BE2C (cell line): ENCODE data around the gene EPHA6.

Experiments
- DNase-seq: peaks from one replicate; pipeline ENCODE4 v3.0.0-alpha.2; 2020
- H3K27me3 ChIP-seq: fragments of 250-450 bp; sonication (Bioruptor Pico); 2 replicates; pipeline ENCODE4 v1.5.1; 2020; ENCODE audit warnings: mild to moderate bottlenecking
- H3K36me3 ChIP-seq: fragments of 250-450 bp; sonication (Bioruptor Pico); 2 replicates; pipeline ENCODE4 v1.5.1; 2020; ENCODE audit warnings: mild to moderate bottlenecking
- H3K4me1 ChIP-seq: fragments of 250-450 bp; sonication (Bioruptor Pico); 2 replicates; pipeline ENCODE4 v1.5.1; 2020
- H3K4me3 ChIP-seq: 2 replicates; pipeline ENCODE4 v1.5.1; 2011; ENCODE audit warnings: low read depth, low read length
- H3K9me3 ChIP-seq: fragments of 250-450 bp; sonication (Bioruptor Pico); 2 replicates; pipeline ENCODE4 v1.5.1; 2020
- CTCF ChIP-seq: IDR thresholded peaks from 2 replicates; pipeline ENCODE4 v1.5.1; 2012; ENCODE audit warnings: mild to moderate bottlenecking, low read depth, low read length

The EPHA6 gene

GRCh38 chr3:97692389-97692788 is 878.0 kb downstream of the EPHA6 start:
- Histone ChIP-seq H3K9me3 (no peaks in the 10 kb centered on the region), H3K4me3 (no peak overlapping the region), H3K4me1 (0 out of 2 replicates have a peak, but pooled peaks cover 8% of the 10 kb centered on the region), H3K36me3 (no peaks in the 10 kb centered on the region), H3K27me3 (no peaks in the 10 kb centered on the region)
- no peak for TF ChIP-seq CTCF
- DNase-seq = no peak

- no peaks in the 10 kb centered on the region for H3K27me3 ChIP-seq
- H3K9me3 ChIP-seq = no peaks in the 10 kb centered on the region
- DNase-seq = no peak
- 0 out of 2 replicates have a peak, but pooled peaks cover 8% of the 10 kb centered on the region for H3K4me1 ChIP-seq
- no peak overlapping the region for H3K4me3 ChIP-seq
- H3K36me3 ChIP-seq = no peaks in the 10 kb centered on the region
- TF ChIP-seq CTCF = no peak
Measured at GRCh38 chr3:97692831-97693230, 878.4 kb downstream of the EPHA6 start.

GRCh38 chr3:97694876-97695275 is 880.5 kb downstream of the EPHA6 start:
- Histone ChIP-seq H3K4me1 (0 out of 2 replicates have a peak, but pooled peaks cover 8% of the 10 kb centered on the region), H3K27me3 (no peaks in the 10 kb centered on the region), H3K4me3 (no peak overlapping the region), H3K36me3 (no peaks in the 10 kb centered on the region), H3K9me3 (no peaks in the 10 kb centered on the region)
- TF ChIP-seq CTCF = no peak
- no peak for DNase-seq

GRCh38 chr3:97698691-97699090 is 884.3 kb downstream of the EPHA6 start:
- no peak for DNase-seq
- TF ChIP-seq CTCF = no peak

GRCh38 chr3:97699889-97700288 is 885.5 kb downstream of the EPHA6 start:
- TF ChIP-seq CTCF = no peak

More at GRCh38 chr3:97698691-97699090, 884.3 kb downstream of the EPHA6 start:
- Histone ChIP-seq H3K9me3 (no peaks in the 10 kb centered on the region), H3K27me3 (no peaks in the 10 kb centered on the region), H3K36me3 (no peaks in the 10 kb centered on the region), H3K4me3 (no peak overlapping the region), H3K4me1 (peaks cover 3% of the 10 kb centered on the region; the same call in 1 of the 2 replicates)

GRCh38 chr3:97705764-97706163 is 891.4 kb downstream of the EPHA6 start:
- Histone ChIP-seq H3K4me1 (peaks cover 7% of the 10 kb centered on the region; the same call in 1 of the 2 replicates), H3K4me3 (no peak overlapping the region), H3K27me3 (no peaks in the 10 kb centered on the region), H3K36me3 (no peaks in the 10 kb centered on the region), H3K9me3 (no peaks in the 10 kb centered on the region)
- no peak for TF ChIP-seq CTCF
- no peak for DNase-seq

More at GRCh38 chr3:97699889-97700288, 885.5 kb downstream of the EPHA6 start:
- no peaks in the 10 kb centered on the region for H3K27me3 ChIP-seq
- no peaks in the 10 kb centered on the region for H3K36me3 ChIP-seq
- no peaks in the 10 kb centered on the region for H3K9me3 ChIP-seq
- H3K4me3 ChIP-seq = no peak overlapping the region
- DNase-seq = no peak
- H3K4me1 ChIP-seq = peaks cover 3% of the 10 kb centered on the region; the same call in 1 of the 2 replicates
